Neural cell (in vitro differentiated cells): ENCODE data around the gene ITGAE.

ENCODE experiments used
- EP300 ChIP-seq: fragments of 450-650 bp; conservative IDR thresholded peaks from 2 replicates; pipeline ENCODE4 v1.6.1; 2014; ENCODE audit warnings: antibody characterized with exemption, mild to moderate bottlenecking, moderate library complexity; ENCODE audit not compliant: poor library complexity, severe bottlenecking
- EZH2 ChIP-seq: fragments of 200-600, 300-800 bp; shearing (Covaris generic), sonication (generic); IDR thresholded peaks from 2 replicates; pipeline ENCODE4 v1.6.1; 2014; ENCODE audit warnings: antibody characterized with exemption, low read length, borderline replicate concordance, mild to moderate bottlenecking; ENCODE audit not compliant: insufficient read depth, poor library complexity, severe bottlenecking
- POLR2AphosphoS5 ChIP-seq: IDR thresholded peaks from 2 replicates; pipeline ENCODE4 v1.6.1; 2012
- RAD21 ChIP-seq: fragments of 450-650 bp; conservative IDR thresholded peaks from 2 replicates; pipeline ENCODE4 v1.6.1; 2014; ENCODE audit warnings: antibody characterized with exemption, mild to moderate bottlenecking, moderate library complexity
- SMC3 ChIP-seq: fragments of 450-650 bp; conservative IDR thresholded peaks from 2 replicates; pipeline ENCODE4 v1.6.1; 2014; ENCODE audit warnings: antibody characterized with exemption, mild to moderate bottlenecking, moderate library complexity; ENCODE audit not compliant: poor library complexity
- TAF1 ChIP-seq: IDR thresholded peaks from 2 replicates; pipeline ENCODE4 v1.6.1; 2012; ENCODE audit warnings: low read depth
- TF ChIP-seq, protein P1 (sequence below): fragments of 450-650 bp; IDR thresholded peaks from 2 replicates; pipeline ENCODE4 v1.5.1; 2014; ENCODE audit warnings: antibody characterized with exemption, mild to moderate bottlenecking, moderate library complexity; ENCODE audit not compliant: poor library complexity, severe bottlenecking
- TF ChIP-seq, protein P2 (sequence below): IDR thresholded peaks from 2 replicates; pipeline ENCODE4 v1.6.1; 2012; ENCODE audit warnings: borderline replicate concordance

DNA sequence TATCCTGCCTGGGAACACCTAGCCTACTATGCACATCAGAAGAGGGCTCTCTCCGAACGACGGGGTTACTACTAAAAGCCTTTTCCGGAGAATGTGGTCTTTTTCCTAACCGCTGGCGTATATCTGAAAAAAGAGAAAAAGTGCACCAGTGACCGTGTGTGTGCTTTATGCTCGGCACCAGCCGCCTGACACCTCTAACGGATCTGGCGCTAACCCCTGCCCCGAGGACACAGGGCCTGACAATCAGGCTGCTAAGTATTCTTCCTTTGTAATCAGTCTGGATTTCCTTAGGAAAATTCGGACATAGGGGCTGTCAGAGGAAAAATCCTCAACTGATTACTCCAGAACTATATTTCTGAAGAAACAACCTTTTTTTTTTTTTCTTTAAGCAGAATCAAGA lies 13.4 kb upstream of the ITGAE start:
- TF ChIP-seq, protein P1, sequence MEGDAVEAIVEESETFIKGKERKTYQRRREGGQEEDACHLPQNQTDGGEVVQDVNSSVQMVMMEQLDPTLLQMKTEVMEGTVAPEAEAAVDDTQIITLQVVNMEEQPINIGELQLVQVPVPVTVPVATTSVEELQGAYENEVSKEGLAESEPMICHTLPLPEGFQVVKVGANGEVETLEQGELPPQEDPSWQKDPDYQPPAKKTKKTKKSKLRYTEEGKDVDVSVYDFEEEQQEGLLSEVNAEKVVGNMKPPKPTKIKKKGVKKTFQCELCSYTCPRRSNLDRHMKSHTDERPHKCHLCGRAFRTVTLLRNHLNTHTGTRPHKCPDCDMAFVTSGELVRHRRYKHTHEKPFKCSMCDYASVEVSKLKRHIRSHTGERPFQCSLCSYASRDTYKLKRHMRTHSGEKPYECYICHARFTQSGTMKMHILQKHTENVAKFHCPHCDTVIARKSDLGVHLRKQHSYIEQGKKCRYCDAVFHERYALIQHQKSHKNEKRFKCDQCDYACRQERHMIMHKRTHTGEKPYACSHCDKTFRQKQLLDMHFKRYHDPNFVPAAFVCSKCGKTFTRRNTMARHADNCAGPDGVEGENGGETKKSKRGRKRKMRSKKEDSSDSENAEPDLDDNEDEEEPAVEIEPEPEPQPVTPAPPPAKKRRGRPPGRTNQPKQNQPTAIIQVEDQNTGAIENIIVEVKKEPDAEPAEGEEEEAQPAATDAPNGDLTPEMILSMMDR = no peak
- no peak for TF ChIP-seq TAF1
- TF ChIP-seq, protein P2, sequence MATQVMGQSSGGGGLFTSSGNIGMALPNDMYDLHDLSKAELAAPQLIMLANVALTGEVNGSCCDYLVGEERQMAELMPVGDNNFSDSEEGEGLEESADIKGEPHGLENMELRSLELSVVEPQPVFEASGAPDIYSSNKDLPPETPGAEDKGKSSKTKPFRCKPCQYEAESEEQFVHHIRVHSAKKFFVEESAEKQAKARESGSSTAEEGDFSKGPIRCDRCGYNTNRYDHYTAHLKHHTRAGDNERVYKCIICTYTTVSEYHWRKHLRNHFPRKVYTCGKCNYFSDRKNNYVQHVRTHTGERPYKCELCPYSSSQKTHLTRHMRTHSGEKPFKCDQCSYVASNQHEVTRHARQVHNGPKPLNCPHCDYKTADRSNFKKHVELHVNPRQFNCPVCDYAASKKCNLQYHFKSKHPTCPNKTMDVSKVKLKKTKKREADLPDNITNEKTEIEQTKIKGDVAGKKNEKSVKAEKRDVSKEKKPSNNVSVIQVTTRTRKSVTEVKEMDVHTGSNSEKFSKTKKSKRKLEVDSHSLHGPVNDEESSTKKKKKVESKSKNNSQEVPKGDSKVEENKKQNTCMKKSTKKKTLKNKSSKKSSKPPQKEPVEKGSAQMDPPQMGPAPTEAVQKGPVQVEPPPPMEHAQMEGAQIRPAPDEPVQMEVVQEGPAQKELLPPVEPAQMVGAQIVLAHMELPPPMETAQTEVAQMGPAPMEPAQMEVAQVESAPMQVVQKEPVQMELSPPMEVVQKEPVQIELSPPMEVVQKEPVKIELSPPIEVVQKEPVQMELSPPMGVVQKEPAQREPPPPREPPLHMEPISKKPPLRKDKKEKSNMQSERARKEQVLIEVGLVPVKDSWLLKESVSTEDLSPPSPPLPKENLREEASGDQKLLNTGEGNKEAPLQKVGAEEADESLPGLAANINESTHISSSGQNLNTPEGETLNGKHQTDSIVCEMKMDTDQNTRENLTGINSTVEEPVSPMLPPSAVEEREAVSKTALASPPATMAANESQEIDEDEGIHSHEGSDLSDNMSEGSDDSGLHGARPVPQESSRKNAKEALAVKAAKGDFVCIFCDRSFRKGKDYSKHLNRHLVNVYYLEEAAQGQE = no peak
- TF ChIP-seq EZH2 = no peak
- TF ChIP-seq POLR2AphosphoS5 = no peak
- TF ChIP-seq SMC3 = no peak
- no peak for TF ChIP-seq RAD21
- no peak for TF ChIP-seq EP300
